ENCODE results near the gene OXTR.
"Not testable (repeated sequence)": the region's sequence is repeated elsewhere in the genome, so short reads cannot be mapped to it uniquely, and the experiment has no call there.

Gene OXTR

GRCh38 chr3:8729479-8729878 lies 39.9 kb downstream of the OXTR start:
- DNase-seq (ENCODE audit: low spot score in 2 of 2) = no peak
- in situ Hi-C loops (cut with MboI; ENCODE audit: low sequenced_read_pairs) = no loop called here
- no peak overlapping the region for H3K4me3 ChIP-seq
- no peaks in the 10 kb centered on the region for H3K9me3 ChIP-seq
- H3K27me3 ChIP-seq (ENCODE audit: low read depth) = no peaks in the 10 kb centered on the region
- H3K4me1 ChIP-seq = no peaks in the 10 kb centered on the region
- H3K36me3 ChIP-seq (replicated peaks) = no peaks in the 10 kb centered on the region

- Histone ChIP-seq H3K4me3 (no peak overlapping the region), H3K27me3 (ENCODE audit: low read depth) (0 out of 2 replicates have a peak, but pooled peaks cover 2% of the 10 kb centered on the region), H3K9me3 (no peaks in the 10 kb centered on the region), H3K4me1 (no peaks in the 10 kb centered on the region), H3K36me3 (replicated peaks) (no peaks in the 10 kb centered on the region)
- in situ Hi-C loops (cut with MboI; ENCODE audit: low sequenced_read_pairs) = no loop called here
- no peak for DNase-seq (ENCODE audit: low spot score in 2 of 2)
Measured at GRCh38 chr3:8727605-8728512, 41.6 kb downstream of the OXTR start.

- Histone ChIP-seq H3K36me3 (replicated peaks) (no peaks in the 10 kb centered on the region), H3K9me3 (no peaks in the 10 kb centered on the region), H3K4me1 (no peaks in the 10 kb centered on the region), H3K27me3 (ENCODE audit: low read depth) (0 out of 2 replicates have a peak, but pooled peaks cover 2% of the 10 kb centered on the region), H3K4me3 (no peak overlapping the region)
- in situ Hi-C loops (cut with MboI; ENCODE audit: low sequenced_read_pairs) = no loop called here
- no peak for DNase-seq (ENCODE audit: low spot score in 2 of 2)
Measured at GRCh38 chr3:8724108-8724752, 45.2 kb downstream of the OXTR start.

GRCh38 chr3:8723612-8724011 lies 45.8 kb downstream of the OXTR start:
- H3K36me3 ChIP-seq (replicated peaks) = no peaks in the 10 kb centered on the region
- in situ Hi-C loops (cut with MboI; ENCODE audit: low sequenced_read_pairs) = no loop called here
- no peaks in the 10 kb centered on the region for H3K9me3 ChIP-seq
- no peaks in the 10 kb centered on the region for H3K4me1 ChIP-seq
- H3K27me3 ChIP-seq (ENCODE audit: low read depth) = 0 out of 2 replicates have a peak, but pooled peaks cover 2% of the 10 kb centered on the region
- H3K4me3 ChIP-seq = no peak overlapping the region
- no peak for DNase-seq (ENCODE audit: low spot score in 2 of 2)

GRCh38 chr3:8722808-8723207 lies 46.6 kb downstream of the OXTR start:
- no peaks in the 10 kb centered on the region for H3K9me3 ChIP-seq
- no peak for DNase-seq (ENCODE audit: low spot score in 2 of 2)
- H3K4me1 ChIP-seq = no peaks in the 10 kb centered on the region
- in situ Hi-C loops (cut with MboI; ENCODE audit: low sequenced_read_pairs) = no loop called here
- no peak overlapping the region for H3K4me3 ChIP-seq
- no peaks in the 10 kb centered on the region for H3K36me3 ChIP-seq (replicated peaks)
- H3K27me3 ChIP-seq (ENCODE audit: low read depth) = 0 out of 2 replicates have a peak, but pooled peaks cover 2% of the 10 kb centered on the region

DNA sequence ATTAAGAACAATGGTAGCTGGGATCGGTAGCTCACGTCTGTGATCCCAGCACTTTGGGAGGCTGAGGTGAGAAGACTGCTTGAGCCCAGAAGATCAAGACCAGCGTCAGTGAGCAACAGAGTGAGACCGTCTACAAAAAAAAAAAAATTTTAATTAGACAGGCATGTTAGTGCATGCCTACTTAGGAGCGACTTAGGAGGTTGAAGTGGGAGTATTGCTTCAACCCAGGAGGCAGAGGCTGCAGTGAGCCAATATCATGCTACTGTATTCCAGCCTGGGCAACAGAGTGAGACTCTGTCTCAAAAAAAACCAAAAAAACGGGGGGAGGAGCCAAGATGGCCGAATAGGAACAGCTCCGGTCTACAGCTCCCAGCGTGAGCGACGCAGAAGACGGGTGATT lies 53.7 kb downstream of the OXTR start:
- H3K27me3 ChIP-seq (ENCODE audit: low read depth); in situ Hi-C loops (cut with MboI; ENCODE audit: low sequenced_read_pairs); H3K36me3 ChIP-seq (replicated peaks); H3K4me1 ChIP-seq; DNase-seq (ENCODE audit: low spot score in 2 of 2); H3K9me3 ChIP-seq; H3K4me3 ChIP-seq: not testable (repeated sequence)

DNA sequence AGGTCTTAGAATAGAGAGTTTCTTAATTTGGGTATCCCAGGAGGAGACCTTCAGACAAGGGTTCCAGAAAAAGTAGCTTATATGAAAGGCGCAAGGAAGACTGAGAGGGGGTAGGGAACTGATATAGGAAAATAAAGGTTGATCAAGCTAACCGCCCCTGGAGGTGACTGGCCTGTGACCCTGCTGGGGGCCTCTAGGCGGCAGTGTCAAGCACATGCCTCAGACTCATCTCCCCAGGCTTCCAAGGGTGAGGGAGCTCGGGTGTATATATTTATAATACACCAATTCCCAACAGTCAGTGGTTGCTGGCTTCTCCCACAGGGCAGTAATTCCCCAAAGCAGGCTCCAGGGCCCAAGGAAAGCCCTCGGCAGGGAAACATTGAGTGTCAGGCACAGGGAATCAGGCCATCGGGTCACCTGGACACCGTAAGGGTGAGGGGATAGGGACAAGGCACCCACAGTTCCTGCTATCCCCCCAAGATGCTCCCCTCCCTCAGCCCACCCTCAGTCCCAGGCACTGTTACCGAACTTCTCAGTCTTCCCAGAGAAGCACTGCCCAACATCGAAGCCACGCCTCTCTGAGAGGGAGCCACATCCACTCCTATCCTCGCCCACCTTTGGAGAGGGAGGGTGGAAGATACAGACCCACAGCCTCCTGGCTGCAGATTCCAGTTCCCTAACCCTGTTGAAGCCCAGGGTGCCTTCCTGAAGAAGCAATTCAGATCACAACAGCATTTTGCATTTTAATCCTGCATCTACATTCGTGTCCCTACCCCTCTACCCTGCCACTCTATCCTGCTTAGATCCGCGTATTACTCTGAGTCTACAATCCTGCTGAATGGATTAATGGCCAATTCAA lies 55.3 kb downstream of the OXTR start:
- Histone ChIP-seq H3K4me3 (no peak overlapping the region), H3K9me3 (no peaks in the 10 kb centered on the region), H3K36me3 (replicated peaks) (no peaks in the 10 kb centered on the region), H3K4me1 (no peaks in the 10 kb centered on the region), H3K27me3 (ENCODE audit: low read depth) (no peaks in the 10 kb centered on the region)
- no peak for DNase-seq (ENCODE audit: low spot score in 2 of 2)
- in situ Hi-C loops (cut with MboI; ENCODE audit: low sequenced_read_pairs) = no loop called here

- no peak overlapping the region for H3K4me3 ChIP-seq
- H3K36me3 ChIP-seq (replicated peaks) = no peaks in the 10 kb centered on the region
- no peak for DNase-seq (ENCODE audit: low spot score in 2 of 2)
- H3K9me3 ChIP-seq = no peaks in the 10 kb centered on the region
- H3K4me1 ChIP-seq = no peaks in the 10 kb centered on the region
- no peaks in the 10 kb centered on the region for H3K27me3 ChIP-seq (ENCODE audit: low read depth)
- in situ Hi-C loops (cut with MboI; ENCODE audit: low sequenced_read_pairs) = no loop called here
Measured at GRCh38 chr3:8712908-8713255, 56.5 kb downstream of the OXTR start.

DNA sequence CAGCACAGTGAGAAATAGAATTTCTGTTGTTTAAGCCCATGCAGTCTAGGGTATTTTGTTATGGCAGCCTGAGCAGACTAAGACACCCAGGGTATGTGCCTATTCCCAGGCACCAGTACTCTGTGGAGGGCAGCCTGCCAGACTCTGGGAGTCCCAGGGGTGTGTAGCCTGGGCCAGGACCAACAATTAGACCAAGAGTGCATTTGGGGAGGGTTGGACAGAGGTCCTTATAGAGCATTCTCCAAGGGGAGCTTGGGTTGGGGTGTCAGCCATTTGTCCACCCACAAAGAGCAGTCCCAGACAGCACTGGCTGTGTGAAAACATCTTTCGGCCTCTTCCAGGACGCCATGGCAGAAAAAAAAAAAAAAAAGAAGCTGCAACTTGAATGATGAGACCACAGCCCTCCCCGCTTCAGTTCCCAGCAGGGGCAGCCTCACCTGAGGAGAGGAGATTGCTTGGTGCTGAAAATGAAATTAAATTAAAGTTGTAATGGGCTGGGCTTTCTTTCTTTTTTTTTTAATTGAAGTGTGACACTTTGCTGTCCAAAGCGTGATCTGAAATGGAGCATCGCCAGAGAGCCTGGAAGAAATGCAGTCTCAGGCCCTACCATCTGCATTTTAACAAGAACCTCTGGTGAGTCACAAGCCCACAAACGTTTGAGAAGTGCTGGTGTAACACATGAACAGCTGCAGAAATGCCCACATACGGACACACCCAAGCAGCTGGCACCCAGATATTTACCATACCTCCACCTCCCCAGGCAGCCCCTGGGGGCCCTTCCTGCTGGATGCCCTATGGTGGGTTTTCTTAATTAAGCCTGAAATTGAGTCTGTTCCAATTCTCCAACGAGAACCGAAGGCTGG lies 57.1 kb downstream of the OXTR start:
- Histone ChIP-seq H3K4me3 (no peak overlapping the region), H3K36me3 (replicated peaks) (no peaks in the 10 kb centered on the region), H3K9me3 (no peaks in the 10 kb centered on the region), H3K27me3 (ENCODE audit: low read depth) (no peaks in the 10 kb centered on the region), H3K4me1 (no peaks in the 10 kb centered on the region)
- no peak for DNase-seq (ENCODE audit: low spot score in 2 of 2)
- in situ Hi-C loops (cut with MboI; ENCODE audit: low sequenced_read_pairs) = no loop called here

GRCh38 chr3:8709801-8710507 lies 59.5 kb downstream of the OXTR start:
- H3K27me3 ChIP-seq (ENCODE audit: low read depth) = no peaks in the 10 kb centered on the region
- in situ Hi-C loops (cut with MboI; ENCODE audit: low sequenced_read_pairs) = no loop called here
- H3K4me1 ChIP-seq = no peaks in the 10 kb centered on the region
- H3K4me3 ChIP-seq = no peak overlapping the region
- no peak for DNase-seq (ENCODE audit: low spot score in 2 of 2)
- no peaks in the 10 kb centered on the region for H3K36me3 ChIP-seq (replicated peaks)
- no peaks in the 10 kb centered on the region for H3K9me3 ChIP-seq

GRCh38 chr3:8709287-8709686 lies 60.1 kb downstream of the OXTR start:
- Histone ChIP-seq H3K27me3 (ENCODE audit: low read depth) (no peaks in the 10 kb centered on the region), H3K4me1 (no peaks in the 10 kb centered on the region), H3K9me3 (no peaks in the 10 kb centered on the region), H3K36me3 (replicated peaks) (no peaks in the 10 kb centered on the region), H3K4me3 (no peak overlapping the region)
- no peak for DNase-seq (ENCODE audit: low spot score in 2 of 2)
- in situ Hi-C loops (cut with MboI; ENCODE audit: low sequenced_read_pairs) = no loop called here

DNA sequence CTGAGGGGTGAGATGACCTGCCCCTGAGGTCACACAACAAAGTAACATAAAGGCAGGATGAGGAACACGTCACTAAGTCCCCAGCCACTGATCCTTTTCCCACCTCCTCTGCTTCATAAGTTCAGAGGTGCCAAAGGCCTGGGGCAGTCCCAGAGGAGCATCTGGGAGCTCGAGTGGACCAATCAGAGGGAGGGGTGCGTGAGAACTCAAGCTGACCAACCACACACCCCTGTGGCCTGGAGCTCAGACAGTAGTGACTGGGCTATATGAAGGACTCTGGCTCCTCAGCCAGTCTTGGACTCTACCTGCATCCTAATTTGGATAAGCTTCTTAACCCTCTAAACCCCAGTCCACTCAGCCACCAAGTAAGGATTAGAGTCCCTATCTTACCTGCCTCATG lies 63.8 kb downstream of the OXTR start:
- H3K4me1 ChIP-seq = no peaks in the 10 kb centered on the region
- no peak overlapping the region for H3K4me3 ChIP-seq
- in situ Hi-C loops (cut with MboI; ENCODE audit: low sequenced_read_pairs) = no loop called here
- no peaks in the 10 kb centered on the region for H3K36me3 ChIP-seq (replicated peaks)
- no peak for DNase-seq (ENCODE audit: low spot score in 2 of 2)
- no peaks in the 10 kb centered on the region for H3K9me3 ChIP-seq
- H3K27me3 ChIP-seq (ENCODE audit: low read depth) = no peaks in the 10 kb centered on the region

DNA sequence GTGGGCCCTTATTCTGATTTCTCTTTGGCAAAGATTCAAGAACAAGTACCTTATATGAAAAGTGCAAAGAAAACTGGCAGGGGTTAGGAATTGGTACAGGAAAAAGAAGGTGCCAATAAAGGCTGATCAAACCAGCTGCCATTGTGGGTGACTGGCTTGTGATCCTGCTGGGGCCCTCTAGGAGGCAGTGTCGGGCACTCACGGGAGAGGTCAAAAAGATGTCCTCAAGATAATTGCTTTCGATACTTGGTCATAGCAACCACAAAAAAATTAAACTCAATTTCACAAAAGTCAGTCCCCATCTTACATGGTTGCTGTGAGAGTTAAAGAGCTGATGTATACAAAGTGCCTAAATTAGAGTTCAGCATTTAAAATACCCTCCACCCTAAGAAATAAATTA lies 66.9 kb downstream of the OXTR start:
- H3K4me3 ChIP-seq = no peak overlapping the region
- no peaks in the 10 kb centered on the region for H3K9me3 ChIP-seq
- H3K4me1 ChIP-seq = no peaks in the 10 kb centered on the region
- peak in 1 of 2 experiments; percentile 39 for DNase-seq (ENCODE audit: low spot score in 2 of 2)
- no peaks in the 10 kb centered on the region for H3K27me3 ChIP-seq (ENCODE audit: low read depth)
- in situ Hi-C loops (cut with MboI; ENCODE audit: low sequenced_read_pairs) = no loop called here
- no peaks in the 10 kb centered on the region for H3K36me3 ChIP-seq (replicated peaks)
